HepG2 (cell line): ENCODE measurements around the gene ATG4B. TPM values are rescaled to one million over a fixed set of nuclear protein-coding genes. Genes with fewer than 3 reads are reported as not detected.

Experiments
- ATF5 ChIP-seq: sonication (generic); formaldehyde crosslinking; IDR thresholded peaks from 2 replicates; pipeline ENCODE4 v1.4.0; 2020; ENCODE audit warnings: mild to moderate bottlenecking, low read depth, missing genetic modification reagents
- DZIP1 ChIP-seq: sonication (generic); formaldehyde crosslinking; IDR thresholded peaks from 2 replicates; pipeline ENCODE4 v1.5.0; 2020; ENCODE audit warnings: mild to moderate bottlenecking, missing genetic modification reagents
- FIP1L1 ChIP-seq: fragments of 200-400 bp; formaldehyde crosslinking; IDR thresholded peaks from 2 replicates; pipeline ENCODE4 v1.6.1; 2018; ENCODE audit warnings: low read depth, mild to moderate bottlenecking, low read length, moderate library complexity, borderline replicate concordance; ENCODE audit not compliant: insufficient read depth
- GATAD1 ChIP-seq: IDR thresholded peaks from 2 replicates; pipeline ENCODE4 v1.6.1; 2016; ENCODE audit warnings: missing genetic modification reagents, missing compliant biosample characterization
- GPN1 ChIP-seq: sonication (generic); formaldehyde crosslinking; IDR thresholded peaks from 2 replicates; pipeline ENCODE4 v1.5.1; 2020; ENCODE audit warnings: missing genetic modification reagents, borderline replicate concordance
- HNF4A ChIP-seq: sonication (generic); formaldehyde crosslinking; IDR thresholded peaks from 2 replicates; pipeline ENCODE4 v1.4.0; 2020; ENCODE audit warnings: missing genetic modification reagents
- JUN ChIP-seq: sonication (generic); formaldehyde crosslinking; IDR thresholded peaks from 2 replicates; pipeline ENCODE4 v1.4.0; 2020; ENCODE audit warnings: mild to moderate bottlenecking, missing genetic modification reagents
- KDM5B ChIP-seq: sonication (generic); formaldehyde crosslinking; IDR thresholded peaks from 2 replicates; pipeline ENCODE4 v1.4.0; 2020; ENCODE audit warnings: missing genetic modification reagents, mild to moderate bottlenecking, borderline replicate concordance
- MAFK ChIP-seq, 2 experiments: IDR thresholded peaks in 1 of 2; conservative IDR thresholded peaks in 1 of 2; 2 replicates each; pipeline ENCODE4 v1.6.1; 2011; ENCODE audit warnings: improper control_type of control experiment in 2 of 2, low read length in 2 of 2
- MLLT10 ChIP-seq: sonication (generic); formaldehyde crosslinking; IDR thresholded peaks from 2 replicates; pipeline ENCODE4 v1.4.0; 2020; ENCODE audit warnings: missing genetic modification reagents
- PHF21A ChIP-seq: sonication (generic); formaldehyde crosslinking; IDR thresholded peaks from 2 replicates; pipeline ENCODE4 v1.5.0; 2020; ENCODE audit warnings: mild to moderate bottlenecking, missing genetic modification reagents
- PLSCR1 ChIP-seq: sonication (generic); formaldehyde crosslinking; IDR thresholded peaks from 2 replicates; pipeline ENCODE4 v1.5.0; 2020; ENCODE audit warnings: missing genetic modification reagents, mild to moderate bottlenecking, borderline replicate concordance
- POLR2AphosphoS2 ChIP-seq: IDR thresholded peaks from 2 replicates; pipeline ENCODE4 v1.6.1; 2011; ENCODE audit warnings: low read depth, low read length, improper control_type of control experiment
- RBM22 ChIP-seq: fragments of 200-400 bp; formaldehyde crosslinking; optimal IDR thresholded peaks from 2 replicates; pipeline ENCODE3; 2017; ENCODE audit warnings: mild to moderate bottlenecking, low read length, moderate library complexity
- SIX1 ChIP-seq: sonication (generic); formaldehyde crosslinking; IDR thresholded peaks from 2 replicates; pipeline ENCODE4 v1.4.0; 2020; ENCODE audit warnings: missing genetic modification reagents, borderline replicate concordance
- TAF1 ChIP-seq: sonication (generic); formaldehyde crosslinking; IDR thresholded peaks from 2 replicates; pipeline ENCODE4 v1.4.0; 2020; ENCODE audit warnings: missing genetic modification reagents
- TCF7L2 ChIP-seq: IDR thresholded peaks from 2 replicates; pipeline ENCODE4 v1.6.1; 2011; ENCODE audit warnings: mild to moderate bottlenecking, low read depth, low read length, moderate library complexity
- ZBTB25 ChIP-seq: IDR thresholded peaks from 2 replicates; pipeline ENCODE4 v1.6.1; 2018; ENCODE audit warnings: missing genetic modification reagents
- ZFP36L2 ChIP-seq: sonication (generic); formaldehyde crosslinking; IDR thresholded peaks from 2 replicates; pipeline ENCODE4 v1.4.0; 2020; ENCODE audit warnings: missing genetic modification reagents
- ZMYM4 ChIP-seq: sonication (generic); formaldehyde crosslinking; IDR thresholded peaks from 2 replicates; pipeline ENCODE4 v1.8.1; 2023; ENCODE audit warnings: mild to moderate bottlenecking, missing genetic modification reagents
- ZNF20 ChIP-seq: sonication (generic); formaldehyde crosslinking; IDR thresholded peaks from 2 replicates; pipeline ENCODE4 v1.4.0; 2020; ENCODE audit warnings: mild to moderate bottlenecking, moderate library complexity, missing genetic modification reagents
- ZNF264 ChIP-seq: sonication (generic); formaldehyde crosslinking; IDR thresholded peaks from 2 replicates; pipeline ENCODE4 v1.4.0; 2020; ENCODE audit warnings: missing genetic modification reagents
- ZNF496 ChIP-seq: sonication (generic); formaldehyde crosslinking; IDR thresholded peaks from 2 replicates; pipeline ENCODE4 v1.8.1; 2023; ENCODE audit warnings: mild to moderate bottlenecking, moderate library complexity, missing genetic modification reagents; ENCODE audit not compliant: insufficient replicate concordance
- ZNF747 ChIP-seq: sonication (generic); formaldehyde crosslinking; IDR thresholded peaks from 2 replicates; pipeline ENCODE4 v1.8.1; 2023; ENCODE audit warnings: missing genetic modification reagents, mild to moderate bottlenecking, borderline replicate concordance
- ZNF839 ChIP-seq: sonication (generic); formaldehyde crosslinking; IDR thresholded peaks from 2 replicates; pipeline ENCODE4 v1.4.0; 2020; ENCODE audit warnings: missing genetic modification reagents, mild to moderate bottlenecking, borderline replicate concordance
- polyA plus RNA-seq, 8 experiments: library from polyadenylated mRNA; depleted of rRNA in 3 of 8; stranded (reverse) in 7 of 8; unstranded in 1 of 8; fragments of >200 nt; fragmentation: Illumina TruSeq in 4 of 8; extraction: Trizol in 4 of 8; gene quantifications; 2 replicates each; pipeline versions ENCODE4 v1.2.1 to v1.2.3, GENCODE V29; 2011 to 2016; ENCODE audit warnings: low read depth in 4 of 8, missing spikeins in 1 of 8, mixed read lengths in 1 of 8; ENCODE audit not compliant: insufficient read depth in 1 of 8
- total RNA-seq, 5 experiments: library from RNA; depleted of rRNA; stranded (reverse); fragments of >200 nt; fragmentation: Illumina TruSeq; extraction: Trizol; gene quantifications; 2 replicates each; pipeline ENCODE4 v1.2.3, GENCODE V29; 2016; ENCODE audit warnings: low read depth in 1 of 5

ATG4B gene
- total and polyA plus RNA-seq, 2 of the 13 experiments (the other 11 are each of a cell fraction or from before 2014, with no cell fraction given) = 95.5 to 239 TPM

- peak; percentile 81; the same call in 1 of the 2 replicates for TF ChIP-seq DZIP1 (CRISPR knock-in tag)
- no peak for TF ChIP-seq JUN (CRISPR knock-in tag)
- TF ChIP-seq GPN1 (CRISPR knock-in tag) = no peak
- peak; percentile 88 for TF ChIP-seq TAF1
- TF ChIP-seq MAFK (conservative IDR thresholded peaks at IDR 0.05 in 1 of 2, IDR thresholded peaks at IDR 0.05 in 1 of 2; ENCODE audit: low read length in 2 of 2) = 0 out of 4 replicates have a peak, but pooled peaks of 1 of the 2 experiments have one; percentile 0
- no peak for TF ChIP-seq HNF4A (CRISPR knock-in tag)
- TF ChIP-seq KDM5B = peak; percentile 91; the same call in 1 of the 2 replicates
- TF ChIP-seq POLR2AphosphoS2 = no peak
- TF ChIP-seq ZNF747 (CRISPR knock-in tag) = peak; percentile 95
- peak; percentile 55; the same call in 1 of the 2 replicates for TF ChIP-seq SIX1 (CRISPR knock-in tag)
- TF ChIP-seq ZFP36L2 (CRISPR knock-in tag) = 0 out of 2 replicates have a peak, but pooled peaks have one; percentile 66
- TF ChIP-seq MLLT10 = no peak
- TF ChIP-seq ZMYM4 (CRISPR knock-in tag) = peak; percentile 68; the same call in 1 of the 2 replicates
- no peak for TF ChIP-seq ATF5 (CRISPR knock-in tag)
- TF ChIP-seq RBM22 = no peak
- TF ChIP-seq FIP1L1 = no peak
- TF ChIP-seq TCF7L2 = no peak
- TF ChIP-seq ZBTB25 (CRISPR knock-in tag) = peak; percentile 79; the same call in 1 of the 2 replicates
- TF ChIP-seq ZNF496 (CRISPR knock-in tag) = no peak
- TF ChIP-seq ZNF839 (CRISPR knock-in tag) = peak; percentile 86; the same call in 1 of the 2 replicates
- TF ChIP-seq ZNF20 (CRISPR knock-in tag) = no peak
- TF ChIP-seq ZNF264 (CRISPR knock-in tag) = 0 out of 2 replicates have a peak, but pooled peaks have one; percentile 42
- TF ChIP-seq GATAD1 = peak; percentile 98
- no peak for TF ChIP-seq PLSCR1 (CRISPR knock-in tag)
- TF ChIP-seq PHF21A (CRISPR knock-in tag) = peak; percentile 72
These were observed at the start of gene ATG4B, which contains the start of gene THAP4 (continued) for GRCh38 chr2:241637018-241637794.
